Measurements from ENCODE around the gene TTC34.
"Not testable (repeated sequence)": the region's sequence is repeated elsewhere in the genome, so short reads cannot be mapped to it uniquely, and the experiment has no call there.

DNA sequence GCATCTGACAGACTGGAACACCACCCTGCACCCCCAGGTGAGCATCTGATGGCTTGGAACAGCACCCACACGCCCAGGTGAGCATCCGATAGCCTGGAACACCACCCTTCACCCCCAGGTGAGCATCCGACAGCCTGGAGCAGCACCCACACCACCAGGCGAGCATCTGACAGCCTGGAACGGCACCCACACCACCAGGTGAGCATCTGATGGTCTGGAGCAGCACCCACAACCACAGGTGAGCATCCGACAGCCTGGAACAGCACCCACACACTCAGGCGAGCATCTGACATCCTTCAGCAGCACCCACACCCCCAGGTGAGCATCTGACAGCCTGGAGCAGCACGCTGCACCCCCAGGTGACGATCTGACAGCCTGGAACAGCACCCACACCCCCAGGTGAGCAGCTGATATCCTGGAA, 118.2 kb downstream of the TTC34 start:
- TF ChIP-seq SP1 (IDR thresholded peaks at IDR 0.05); FOXM1 (IDR thresholded peaks at IDR 0.05; ENCODE audit: borderline replicate concordance); FOXK2 (IDR thresholded peaks at IDR 0.05); BHLHE40 (IDR thresholded peaks at IDR 0.05; ENCODE audit: borderline replicate concordance); FOXA1 (IDR thresholded peaks at IDR 0.05); PKNOX1 (IDR thresholded peaks at IDR 0.05); NFRKB (IDR thresholded peaks at IDR 0.05); HDGF (IDR thresholded peaks at IDR 0.05; ENCODE audit: borderline replicate concordance); CTBP1 (IDR thresholded peaks at IDR 0.05; ENCODE audit: borderline replicate concordance); ARNT (IDR thresholded peaks at IDR 0.05); SUZ12 (IDR thresholded peaks at IDR 0.05): not testable (repeated sequence)

All from HEK293T (cell line).